IPS DF 6.9 (cell line): ENCODE results near the gene PTH2R.
"Not testable (repeated sequence)": the region's sequence is repeated elsewhere in the genome, so short reads cannot be mapped to it uniquely, and the experiment has no call there.

Experiments used
- DNase-seq: peaks from one replicate; pipeline ENCODE4 v3.0.0-alpha.2; 2013; ENCODE audit warnings: low read depth, low spot score
- H3K27ac ChIP-seq: one replicate; pipeline ENCODE4 v1.5.1; 2013; ENCODE audit warnings: low read length, control low read depth
- H3K27me3 ChIP-seq: 2 replicates; pipeline ENCODE4 v1.6.1; 2013; ENCODE audit warnings: mild to moderate bottlenecking, low read length; ENCODE audit not compliant: control insufficient read depth, insufficient read depth
- H3K36me3 ChIP-seq: 2 replicates; pipeline ENCODE4 v1.6.1; 2013; ENCODE audit warnings: low read length; ENCODE audit not compliant: control insufficient read depth, insufficient read depth
- H3K4me1 ChIP-seq: 2 replicates; pipeline ENCODE4 v1.6.1; 2013; ENCODE audit warnings: low read length; ENCODE audit not compliant: control insufficient read depth, insufficient read depth
- H3K4me3 ChIP-seq: 2 replicates; pipeline ENCODE4 v1.5.1; 2013; ENCODE audit warnings: mild to moderate bottlenecking, low read length
- H3K9me3 ChIP-seq: 2 replicates; pipeline ENCODE4 v1.6.1; 2013; ENCODE audit warnings: low read length, inconsistent platforms; ENCODE audit not compliant: control insufficient read depth, insufficient read depth
- WGBS: extraction: QIAGEN DNeasy Blood & Tissue Kit; methylation state at CpG from one replicate; pipeline ENCODE4 v1.1.7; 2013; ENCODE audit warnings: mixed read lengths, missing lambda C conversion rate; ENCODE audit not compliant: insufficient read length, insufficient coverage; 5-methylcytosine and 5-hydroxymethylcytosine counted together

The PTH2R gene

GRCh38 chr2:208482453-208483015 is 75.9 kb downstream of the PTH2R start:
- H3K27ac ChIP-seq, H3K9me3 ChIP-seq, H3K4me1 ChIP-seq, H3K27me3 ChIP-seq, H3K36me3 ChIP-seq, DNase-seq, H3K4me3 ChIP-seq: not testable (repeated sequence)
- no CpG with 5 or more reads among the region's 8 CpGs for WGBS

GRCh38 chr2:208485390-208485789 is 78.8 kb downstream of the PTH2R start:
- Histone ChIP-seq H3K27me3 (no peaks in the 10 kb centered on the region), H3K27ac (no peak overlapping the region), H3K4me3 (no peak overlapping the region), H3K9me3 (no peaks in the 10 kb centered on the region), H3K4me1 (no peaks in the 10 kb centered on the region), H3K36me3 (no peaks in the 10 kb centered on the region)
- WGBS = no CpG with 5 or more reads among the region's 3 CpGs
- DNase-seq = no peak

- WGBS = no CpG with 5 or more reads among the region's 12 CpGs
- no peak overlapping the region for H3K27ac ChIP-seq
- H3K4me3 ChIP-seq = no peak overlapping the region
- no peaks in the 10 kb centered on the region for H3K36me3 ChIP-seq
- no peaks in the 10 kb centered on the region for H3K4me1 ChIP-seq
- H3K27me3 ChIP-seq = no peaks in the 10 kb centered on the region
- H3K9me3 ChIP-seq = no peaks in the 10 kb centered on the region
- no peak for DNase-seq
Observed at GRCh38 chr2:208488686-208489564, 82.3 kb downstream of the PTH2R start.

- no peaks in the 10 kb centered on the region for H3K9me3 ChIP-seq
- H3K36me3 ChIP-seq = no peaks in the 10 kb centered on the region
- no peaks in the 10 kb centered on the region for H3K27me3 ChIP-seq
- no CpG with 5 or more reads among the region's 2 CpGs for WGBS
- no peaks in the 10 kb centered on the region for H3K4me1 ChIP-seq
- H3K4me3 ChIP-seq = no peak overlapping the region
- DNase-seq = no peak
- no peak overlapping the region for H3K27ac ChIP-seq
Observed at GRCh38 chr2:208489687-208490086, 83.1 kb downstream of the PTH2R start.

- no peaks in the 10 kb centered on the region for H3K27me3 ChIP-seq
- no peaks in the 10 kb centered on the region for H3K9me3 ChIP-seq
- DNase-seq = no peak
- H3K36me3 ChIP-seq = no peaks in the 10 kb centered on the region
- no CpG with 5 or more reads among the region's 2 CpGs for WGBS
- H3K4me3 ChIP-seq = no peak overlapping the region
- no peaks in the 10 kb centered on the region for H3K4me1 ChIP-seq
- H3K27ac ChIP-seq = no peak overlapping the region
Observed at GRCh38 chr2:208490492-208490891, 83.9 kb downstream of the PTH2R start.

- Histone ChIP-seq H3K27me3 (no peaks in the 10 kb centered on the region), H3K9me3 (no peaks in the 10 kb centered on the region), H3K4me1 (no peaks in the 10 kb centered on the region), H3K4me3 (no peak overlapping the region), H3K27ac (no peak overlapping the region), H3K36me3 (no peaks in the 10 kb centered on the region)
- no CpG with 5 or more reads among the region's 2 CpGs for WGBS
- DNase-seq = no peak
Observed at GRCh38 chr2:208491641-208492040, 85.0 kb downstream of the PTH2R start.

- Histone ChIP-seq H3K4me1 (no peaks in the 10 kb centered on the region), H3K9me3 (no peaks in the 10 kb centered on the region), H3K4me3 (no peak overlapping the region), H3K36me3 (no peaks in the 10 kb centered on the region), H3K27ac (no peak overlapping the region), H3K27me3 (no peaks in the 10 kb centered on the region)
- no CpG with 5 or more reads among the region's 3 CpGs for WGBS
- DNase-seq = no peak
Observed at GRCh38 chr2:208492069-208492468, 85.5 kb downstream of the PTH2R start.

GRCh38 chr2:208493186-208493585 is 86.6 kb downstream of the PTH2R start:
- no peaks in the 10 kb centered on the region for H3K9me3 ChIP-seq
- H3K27ac ChIP-seq = no peak overlapping the region
- no peaks in the 10 kb centered on the region for H3K36me3 ChIP-seq
- H3K4me1 ChIP-seq = no peaks in the 10 kb centered on the region
- WGBS = no CpG with 5 or more reads among the region's 12 CpGs
- DNase-seq = no peak
- no peak overlapping the region for H3K4me3 ChIP-seq
- H3K27me3 ChIP-seq = no peaks in the 10 kb centered on the region

- Histone ChIP-seq H3K4me3 (no peak overlapping the region), H3K4me1 (no peaks in the 10 kb centered on the region), H3K27ac (no peak overlapping the region), H3K9me3 (no peaks in the 10 kb centered on the region), H3K27me3 (no peaks in the 10 kb centered on the region), H3K36me3 (no peaks in the 10 kb centered on the region)
- no CpG with 5 or more reads among the region's 2 CpGs for WGBS
- no peak for DNase-seq
Observed at GRCh38 chr2:208496129-208496528, 89.5 kb downstream of the PTH2R start.

- DNase-seq = peak; percentile 20
- no peaks in the 10 kb centered on the region for H3K9me3 ChIP-seq
Observed at GRCh38 chr2:208501206-208501605, 94.6 kb downstream of the PTH2R start.

GRCh38 chr2:208502288-208502687 is 95.7 kb downstream of the PTH2R start:
- H3K36me3 ChIP-seq = no peaks in the 10 kb centered on the region
- no peak overlapping the region for H3K27ac ChIP-seq
- no peaks in the 10 kb centered on the region for H3K27me3 ChIP-seq
- no peaks in the 10 kb centered on the region for H3K9me3 ChIP-seq
- H3K4me1 ChIP-seq = no peaks in the 10 kb centered on the region
- no peak for DNase-seq
- H3K4me3 ChIP-seq = no peak overlapping the region

More at GRCh38 chr2:208501206-208501605, 94.6 kb downstream of the PTH2R start:
- no CpG with 5 or more reads among the region's 7 CpGs for WGBS
- H3K36me3 ChIP-seq = no peaks in the 10 kb centered on the region
- H3K27ac ChIP-seq = no peak overlapping the region
- H3K4me1 ChIP-seq = no peaks in the 10 kb centered on the region
- no peak overlapping the region for H3K4me3 ChIP-seq
- no peaks in the 10 kb centered on the region for H3K27me3 ChIP-seq
